HG02943 (cell line): ENCODE results near the gene CACNA1C.
"Not testable (repeated sequence)": the region's sequence is repeated elsewhere in the genome, so short reads cannot be mapped to it uniquely, and the experiment has no call there.

Experiments used
- ATAC-seq: cut with Tn5 transposase; IDR thresholded peaks from one replicate; pipeline ENCODE4 v1.9.1; 2021; ENCODE audit warnings: mild to moderate bottlenecking, low read depth, moderate library complexity; ENCODE audit not compliant: unreplicated experiment

Gene CACNA1C

GRCh38 chr12:2735432-2735831 is 682.6 kb downstream of the CACNA1C start:
- ATAC-seq: no peak

DNA sequence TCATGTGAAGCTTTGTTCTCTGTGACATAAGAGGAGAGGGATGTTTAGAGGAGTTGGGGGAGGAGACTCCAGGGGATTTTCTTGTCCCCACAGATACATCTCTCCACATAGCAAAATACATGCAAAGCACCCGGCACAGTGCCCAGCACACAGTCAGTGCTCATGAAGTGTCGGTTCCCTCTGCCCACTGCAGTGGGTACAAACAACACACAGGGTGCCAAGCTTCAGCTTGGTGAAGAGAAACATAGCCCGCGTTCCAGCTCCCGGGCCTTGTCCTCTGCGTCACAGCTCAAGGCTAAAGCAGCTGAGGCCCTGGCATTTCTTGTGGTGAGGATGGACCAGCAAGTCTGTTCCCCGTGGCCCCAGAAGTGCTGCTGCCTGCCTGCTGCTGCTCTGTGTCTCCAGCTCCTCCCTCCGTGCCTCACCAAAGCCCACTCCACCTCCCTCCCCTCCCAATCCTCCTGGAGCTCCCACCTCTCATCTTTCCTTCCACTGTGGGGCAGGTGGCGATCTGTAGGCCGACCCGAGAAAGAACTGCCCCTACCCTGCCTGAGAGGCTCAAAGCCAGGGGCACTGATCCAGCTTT is 685.0 kb downstream of the CACNA1C start:
- no peak for ATAC-seq

GRCh38 chr12:2739069-2739468 is 686.3 kb downstream of the CACNA1C start:
- no peak for ATAC-seq

GRCh38 chr12:2739832-2740641 is 687.2 kb downstream of the CACNA1C start:
- ATAC-seq: no peak

DNA sequence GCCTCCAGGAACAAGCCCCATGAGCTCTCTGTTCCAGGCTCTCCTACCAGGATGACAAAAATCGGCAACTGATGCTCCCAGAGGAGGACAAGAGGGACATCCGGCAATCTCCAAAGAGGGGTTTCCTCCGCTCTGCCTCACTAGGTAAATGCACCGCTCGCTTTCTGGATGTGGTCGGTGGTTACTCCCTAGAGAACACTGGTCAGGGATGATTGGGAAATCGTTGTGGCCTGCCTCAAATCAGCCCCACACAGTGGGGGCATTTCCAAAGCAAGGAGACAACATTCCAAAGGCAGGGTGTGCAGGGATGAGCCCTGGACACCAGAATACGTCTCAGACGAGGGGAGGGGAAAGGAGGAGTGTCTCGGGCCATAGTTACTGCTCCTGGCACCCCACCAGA is 689.2 kb downstream of the CACNA1C start:
- ATAC-seq: not testable (repeated sequence)

GRCh38 chr12:2743478-2743877 is 690.7 kb downstream of the CACNA1C start:
- no peak for ATAC-seq

DNA sequence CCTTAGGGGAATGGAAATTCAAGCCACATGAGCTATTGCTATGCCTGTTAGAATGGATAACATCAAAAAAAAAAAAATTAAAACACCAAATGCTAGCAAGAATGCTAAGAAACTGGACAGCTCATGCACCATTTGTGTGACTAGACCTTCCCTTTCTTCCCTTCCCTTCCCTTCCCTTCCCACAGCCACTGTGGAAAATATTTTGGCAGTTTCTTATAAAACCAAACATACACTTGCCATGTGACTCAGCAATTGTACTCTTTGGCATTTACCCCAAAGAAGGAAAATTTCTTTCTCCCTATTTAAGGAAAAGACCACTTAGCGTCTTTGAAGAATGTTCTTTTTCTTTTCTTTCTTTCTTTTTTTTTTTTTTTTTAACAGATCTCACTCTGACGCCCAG is 692.9 kb downstream of the CACNA1C start:
- no peak for ATAC-seq
